Measurements from ENCODE around the gene PTTG1IP.

DNA sequence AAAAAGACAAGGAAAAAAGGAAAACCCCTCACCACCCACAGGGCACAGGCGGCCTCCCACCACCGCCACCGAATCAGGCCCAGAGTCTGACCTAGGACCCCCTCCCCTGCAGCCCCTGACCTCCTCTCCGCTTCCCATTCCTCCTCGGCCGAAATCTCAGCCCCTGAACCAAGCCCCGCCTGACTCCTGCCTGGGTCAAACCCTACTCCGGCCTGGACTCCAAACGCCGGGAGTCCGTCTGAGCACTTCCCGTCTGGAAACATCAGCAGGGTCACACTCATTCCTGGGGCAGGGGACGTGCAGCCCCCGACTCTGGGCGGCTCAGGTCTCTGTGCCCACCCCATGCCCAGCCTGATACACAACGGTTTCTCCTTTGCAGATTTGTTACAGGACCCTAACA is 29.2 kb downstream of the PTTG1IP start:
- no peak for TF ChIP-seq CTCF (IDR thresholded peaks at IDR 0.05)
- no peak for TF ChIP-seq POLR2A (IDR thresholded peaks at IDR 0.05)

Measured in tibial nerve (tissue), 3 donors.